HFFc6 (cell line): ENCODE results near the gene DTNBP1. TPM values are rescaled to one million over a fixed set of nuclear protein-coding genes. Genes with fewer than 3 reads are reported as not detected.

ENCODE experiments used
- DNase-seq: peaks from one replicate; pipeline ENCODE4 v3.0.0-alpha.2; 2018
- H3K27ac Mint-ChIP-seq: 2 replicates; pipeline ENCODE4 v1.8.0; 2020; ENCODE audit warnings: mild to moderate bottlenecking, mixed read lengths
- H3K27me3 Mint-ChIP-seq: 2 replicates; pipeline ENCODE4 v1.8.0; 2021; ENCODE audit warnings: mild to moderate bottlenecking, moderate library complexity, mixed read lengths; ENCODE audit not compliant: insufficient read depth
- H3K36me3 Mint-ChIP-seq: 2 replicates; pipeline ENCODE4 v1.8.0; 2021; ENCODE audit warnings: low read depth, mixed read lengths
- H3K4me1 Mint-ChIP-seq: 2 replicates; pipeline ENCODE4 v1.8.0; 2020; ENCODE audit warnings: low read depth, mixed read lengths
- H3K4me3 Mint-ChIP-seq: 2 replicates; pipeline ENCODE4 v1.8.0; 2020; ENCODE audit warnings: mild to moderate bottlenecking, moderate library complexity, mixed read lengths
- H3K9me3 Mint-ChIP-seq: 2 replicates; pipeline ENCODE4 v1.8.0; 2020; ENCODE audit warnings: mild to moderate bottlenecking, mixed read lengths
- total RNA-seq, 6 experiments: library from RNA; stranded (reverse); fragmentation: NEBNext Ultra II Directional; extraction: Animal tissue kit (Norgen Biotek cat#: 25700); gene quantifications; 2 replicates in 1 of 6; 3 replicates in 5 of 6; pipeline ENCODE4 v1.2.3, GENCODE V29; 2021
- TF ChIP-seq, protein P1 (sequence below): fragments of 200-600 bp; sonication (generic); IDR thresholded peaks from 2 replicates; pipeline ENCODE4 v1.5.0; 2021; ENCODE audit warnings: antibody characterized with exemption, mild to moderate bottlenecking

DTNBP1 gene
- total RNA-seq, 6 experiments from 2014 or later, result 10.4 to 15.3 (median 13.9) TPM

DNA sequence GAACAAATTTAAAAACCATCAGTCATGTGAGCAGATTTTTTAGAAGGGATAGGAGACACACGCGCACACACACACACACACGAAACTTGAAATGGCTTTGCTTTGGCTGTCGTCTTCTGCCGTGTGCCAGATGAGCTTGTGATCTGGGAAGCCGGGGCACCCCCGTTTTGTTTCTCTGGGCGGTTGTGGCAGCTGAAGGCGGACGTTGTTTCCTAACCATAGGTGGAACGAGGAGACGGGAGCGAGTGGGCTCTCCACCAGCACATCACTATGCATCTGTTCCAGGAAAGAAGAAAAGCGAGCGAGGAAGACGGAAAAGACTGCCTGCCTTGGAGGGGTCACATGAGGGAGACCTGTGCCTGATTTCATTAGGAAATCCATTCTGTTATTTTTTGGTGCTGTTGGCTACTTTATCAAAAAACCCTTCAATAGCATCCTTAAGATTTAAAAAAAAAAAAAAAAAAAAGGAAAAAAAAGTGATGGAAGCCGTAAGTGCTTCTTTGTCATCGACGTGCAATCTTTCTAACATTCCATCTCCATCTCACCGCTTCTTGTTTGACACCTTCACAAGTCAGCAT lies 142.1 kb downstream of the DTNBP1 start:
- Mint-ChIP-seq H3K27me3 (peaks cover 13% of the 10 kb centered on the region), H3K4me3 (no peak overlapping the region), H3K27ac (no peak overlapping the region), H3K4me1 (no peaks in the 10 kb centered on the region), H3K9me3 (no peaks in the 10 kb centered on the region), H3K36me3 (peaks cover 34% of the 10 kb centered on the region)
- DNase-seq, result no peak
- TF ChIP-seq, protein P1, sequence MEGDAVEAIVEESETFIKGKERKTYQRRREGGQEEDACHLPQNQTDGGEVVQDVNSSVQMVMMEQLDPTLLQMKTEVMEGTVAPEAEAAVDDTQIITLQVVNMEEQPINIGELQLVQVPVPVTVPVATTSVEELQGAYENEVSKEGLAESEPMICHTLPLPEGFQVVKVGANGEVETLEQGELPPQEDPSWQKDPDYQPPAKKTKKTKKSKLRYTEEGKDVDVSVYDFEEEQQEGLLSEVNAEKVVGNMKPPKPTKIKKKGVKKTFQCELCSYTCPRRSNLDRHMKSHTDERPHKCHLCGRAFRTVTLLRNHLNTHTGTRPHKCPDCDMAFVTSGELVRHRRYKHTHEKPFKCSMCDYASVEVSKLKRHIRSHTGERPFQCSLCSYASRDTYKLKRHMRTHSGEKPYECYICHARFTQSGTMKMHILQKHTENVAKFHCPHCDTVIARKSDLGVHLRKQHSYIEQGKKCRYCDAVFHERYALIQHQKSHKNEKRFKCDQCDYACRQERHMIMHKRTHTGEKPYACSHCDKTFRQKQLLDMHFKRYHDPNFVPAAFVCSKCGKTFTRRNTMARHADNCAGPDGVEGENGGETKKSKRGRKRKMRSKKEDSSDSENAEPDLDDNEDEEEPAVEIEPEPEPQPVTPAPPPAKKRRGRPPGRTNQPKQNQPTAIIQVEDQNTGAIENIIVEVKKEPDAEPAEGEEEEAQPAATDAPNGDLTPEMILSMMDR, result no peak

DNA sequence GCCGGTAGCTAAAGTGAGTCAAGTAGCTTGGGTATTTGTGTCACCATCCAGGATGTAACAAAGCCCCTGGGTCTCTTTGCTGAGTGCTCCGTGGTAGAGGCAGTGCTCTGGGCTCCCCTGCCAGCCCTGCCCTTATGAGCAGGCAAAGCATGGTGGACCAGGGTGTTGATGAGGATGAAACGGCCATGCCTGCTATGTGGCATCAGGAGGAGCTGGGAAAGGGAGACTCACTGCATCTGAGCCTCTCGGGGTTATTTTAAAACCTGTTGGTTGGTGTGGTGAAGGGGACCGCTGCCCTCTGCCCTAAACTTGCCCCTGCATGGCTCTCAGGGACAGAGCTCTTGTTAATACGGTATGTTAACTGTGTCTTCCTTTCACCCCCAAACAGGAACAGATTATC lies 143.1 kb downstream of the DTNBP1 start:
- DNase-seq, result no peak
- Mint-ChIP-seq H3K27ac (no peak overlapping the region), H3K36me3 (peaks cover 27% of the 10 kb centered on the region)

DNA sequence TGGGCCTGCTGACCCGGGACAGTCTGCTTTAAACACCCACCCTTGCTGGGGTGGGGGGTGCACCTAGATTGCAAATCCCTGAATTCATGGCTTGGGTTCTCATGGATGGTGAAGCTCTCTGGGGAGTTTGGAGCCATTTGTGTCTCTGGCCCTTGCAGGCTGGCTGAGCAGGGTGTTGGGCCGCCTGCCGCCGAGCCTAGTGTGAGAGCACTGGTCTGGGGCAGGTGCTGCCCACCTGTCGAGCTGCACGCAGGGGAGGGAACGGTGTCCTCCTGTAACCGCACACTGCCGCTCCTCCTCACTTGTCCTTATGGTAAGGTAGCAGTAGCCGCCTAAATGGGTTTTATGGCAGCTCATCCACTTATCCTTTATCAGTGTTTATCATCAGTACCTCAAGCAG lies 143.9 kb downstream of the DTNBP1 start:
- DNase-seq, result no peak
- TF ChIP-seq, protein P1, result no peak
- no peaks in the 10 kb centered on the region for H3K9me3 Mint-ChIP-seq
- H3K27me3 Mint-ChIP-seq, result peaks cover 16% of the 10 kb centered on the region
- H3K27ac Mint-ChIP-seq, result no peak overlapping the region
- no peak overlapping the region for H3K4me3 Mint-ChIP-seq
- no peaks in the 10 kb centered on the region for H3K4me1 Mint-ChIP-seq
- peaks cover 29% of the 10 kb centered on the region for H3K36me3 Mint-ChIP-seq

More for the DNA sequence above, 143.1 kb downstream of the DTNBP1 start:
- TF ChIP-seq, protein P1, result no peak
- Mint-ChIP-seq H3K27me3 (peaks cover 13% of the 10 kb centered on the region), H3K4me3 (no peak overlapping the region), H3K4me1 (no peaks in the 10 kb centered on the region), H3K9me3 (no peaks in the 10 kb centered on the region)

DNA sequence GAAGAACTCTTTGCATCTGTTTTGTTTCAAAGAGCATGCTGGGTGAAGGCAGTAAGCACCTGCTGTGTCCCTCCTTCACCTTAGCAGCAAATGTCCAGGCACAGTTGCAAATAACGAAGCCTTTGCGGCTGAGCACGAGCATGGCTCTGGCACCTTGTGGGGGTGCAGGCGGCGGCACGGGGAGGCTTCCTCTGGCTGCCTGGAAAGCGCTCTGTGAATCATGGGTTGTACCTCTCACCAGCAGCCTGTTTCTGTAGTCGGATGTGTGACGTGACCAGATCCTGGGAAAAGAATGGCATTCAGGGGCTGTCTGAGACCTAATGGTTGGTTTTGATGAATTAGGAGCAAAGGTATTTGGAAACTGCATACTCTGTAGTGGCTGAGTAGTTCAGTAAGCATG lies 144.8 kb downstream of the DTNBP1 start:
- Mint-ChIP-seq H3K9me3 (no peaks in the 10 kb centered on the region), H3K4me1 (no peaks in the 10 kb centered on the region), H3K27me3 (peaks cover 13% of the 10 kb centered on the region), H3K36me3 (peaks cover 24% of the 10 kb centered on the region), H3K27ac (no peak overlapping the region), H3K4me3 (no peak overlapping the region)
- no peak for DNase-seq
- TF ChIP-seq, protein P1, result no peak

DNA sequence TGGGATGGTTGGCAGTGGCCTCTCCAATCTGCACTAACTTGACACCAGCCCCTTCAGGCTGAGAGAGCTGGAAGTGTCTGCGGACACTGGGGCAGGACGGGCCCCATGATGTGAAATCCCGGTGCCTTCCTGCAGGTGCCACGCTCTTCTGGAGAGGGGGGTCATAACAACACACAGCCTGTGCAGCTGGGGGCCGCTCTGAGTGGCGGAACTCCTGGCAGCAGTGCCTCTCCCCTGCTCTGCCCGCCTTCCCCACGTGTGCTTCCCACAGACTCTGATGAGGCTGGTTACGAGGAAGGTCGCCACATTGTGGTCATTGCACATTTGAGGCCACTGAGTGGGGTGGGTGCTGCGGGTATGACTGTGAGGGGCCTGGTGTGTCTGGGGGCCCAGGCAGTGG lies 145.2 kb downstream of the DTNBP1 start:
- Mint-ChIP-seq H3K27ac (no peak overlapping the region), H3K9me3 (no peaks in the 10 kb centered on the region), H3K4me3 (no peak overlapping the region), H3K36me3 (peaks cover 20% of the 10 kb centered on the region), H3K4me1 (no peaks in the 10 kb centered on the region), H3K27me3 (peaks cover 13% of the 10 kb centered on the region)
- no peak for DNase-seq
- TF ChIP-seq, protein P1, result no peak
